ENCODE measurements around the gene ZBBX.

Gene ZBBX

GRCh38 chr3:167306319-167306718 is 73.8 kb downstream of the ZBBX start:
- DNase-seq: no peak

GRCh38 chr3:167305340-167305890 is 74.7 kb downstream of the ZBBX start:
- no peak for DNase-seq

DNA sequence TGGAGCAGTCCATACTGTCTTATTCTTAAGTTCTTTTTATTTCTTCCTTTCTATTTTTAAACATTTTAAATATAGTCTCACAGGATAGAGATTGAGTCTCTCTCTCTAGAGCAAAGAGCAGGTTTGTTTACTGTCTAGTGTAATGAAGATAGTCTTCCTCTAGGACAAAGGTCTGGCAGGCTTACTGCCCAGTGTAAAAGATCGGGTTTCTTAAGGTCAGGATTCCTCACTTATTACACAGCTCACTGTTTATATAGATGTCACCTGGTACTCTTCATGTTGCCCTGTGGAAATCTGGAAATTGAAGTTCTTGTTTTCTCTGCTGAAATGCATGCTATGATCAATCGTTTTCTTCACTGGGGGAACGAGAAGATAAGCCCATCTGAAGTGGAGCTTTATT is 76.0 kb downstream of the ZBBX start:
- DNase-seq: no peak

DNA sequence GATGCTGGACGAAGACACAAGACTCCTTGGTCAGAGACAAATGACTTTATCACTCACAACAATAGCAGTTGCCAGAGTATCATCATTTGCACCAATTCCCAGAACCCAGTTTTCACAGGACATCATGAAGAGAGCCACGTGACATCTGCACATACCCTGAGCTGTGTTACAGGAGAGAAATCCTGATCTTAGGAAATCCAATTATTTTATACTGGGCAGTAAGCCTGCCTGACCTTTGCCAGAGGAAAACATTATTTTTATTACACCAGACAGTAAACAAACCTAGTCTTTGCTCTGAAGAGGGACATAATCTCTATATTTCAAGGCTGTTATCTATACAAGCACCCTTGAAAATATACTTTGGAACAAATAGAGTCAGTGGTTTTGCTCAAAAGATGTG is 77.4 kb downstream of the ZBBX start:
- DNase-seq: no peak

DNA sequence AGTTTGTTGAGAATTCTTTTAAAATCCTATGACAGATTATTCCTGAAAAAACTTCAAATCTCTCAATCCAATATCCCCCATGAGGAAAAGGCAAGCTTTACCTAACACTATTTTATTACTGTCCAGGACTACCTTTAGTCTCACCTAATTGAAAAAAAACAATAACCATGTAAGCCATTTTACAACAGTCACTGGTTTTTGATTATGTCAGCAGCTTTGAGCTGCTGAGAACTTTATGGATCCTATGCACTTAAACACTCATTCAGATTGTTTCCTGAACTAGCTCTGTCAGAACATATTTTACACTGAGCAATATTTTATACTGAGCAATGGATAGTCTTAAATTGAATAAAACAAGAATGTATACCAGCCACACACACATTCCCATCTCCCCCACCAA is 79.9 kb downstream of the ZBBX start:
- no peak for DNase-seq

DNA sequence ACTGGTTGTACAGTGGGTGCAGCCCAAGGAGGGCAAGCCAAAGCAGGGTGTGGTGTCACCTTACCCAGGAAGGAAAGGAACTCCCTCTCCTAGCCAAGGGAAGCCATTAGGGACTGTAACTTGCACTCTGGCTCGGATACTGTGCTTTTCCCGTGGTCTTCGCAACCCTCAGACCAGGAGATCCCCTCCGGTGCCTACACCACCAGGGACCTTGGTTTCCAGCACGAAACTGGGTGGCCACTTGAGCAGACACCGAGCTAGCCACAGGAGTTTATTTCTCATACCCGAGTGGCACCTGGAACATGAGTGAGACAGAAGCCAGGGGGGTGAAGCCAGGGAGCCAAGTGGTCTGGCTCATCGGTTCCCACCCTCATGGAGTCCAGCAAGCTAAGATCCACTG is 90.7 kb downstream of the ZBBX start:
- no peak for DNase-seq

- DNase-seq: no peak
Observed at GRCh38 chr3:167288737-167289136, 91.4 kb downstream of the ZBBX start.

DNA sequence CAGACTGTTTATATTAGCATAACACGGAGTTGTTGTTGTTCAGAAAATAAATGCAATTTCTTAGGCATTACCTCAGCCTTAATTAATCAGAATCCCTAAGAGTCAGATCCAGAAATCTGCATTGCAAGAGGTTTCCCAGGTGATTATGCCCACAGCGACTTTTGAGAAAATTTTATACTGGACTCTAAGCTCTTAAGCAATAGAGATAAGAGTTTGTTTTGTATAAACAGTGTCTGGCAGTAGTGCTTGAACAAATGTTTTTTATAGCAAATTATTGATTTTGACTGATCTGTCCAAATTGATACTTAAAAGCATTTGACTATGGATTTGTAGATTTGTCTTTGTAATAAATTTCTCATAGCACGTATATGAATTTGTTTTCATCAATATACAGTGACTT is 92.8 kb downstream of the ZBBX start:
- DNase-seq: no peak

DNA sequence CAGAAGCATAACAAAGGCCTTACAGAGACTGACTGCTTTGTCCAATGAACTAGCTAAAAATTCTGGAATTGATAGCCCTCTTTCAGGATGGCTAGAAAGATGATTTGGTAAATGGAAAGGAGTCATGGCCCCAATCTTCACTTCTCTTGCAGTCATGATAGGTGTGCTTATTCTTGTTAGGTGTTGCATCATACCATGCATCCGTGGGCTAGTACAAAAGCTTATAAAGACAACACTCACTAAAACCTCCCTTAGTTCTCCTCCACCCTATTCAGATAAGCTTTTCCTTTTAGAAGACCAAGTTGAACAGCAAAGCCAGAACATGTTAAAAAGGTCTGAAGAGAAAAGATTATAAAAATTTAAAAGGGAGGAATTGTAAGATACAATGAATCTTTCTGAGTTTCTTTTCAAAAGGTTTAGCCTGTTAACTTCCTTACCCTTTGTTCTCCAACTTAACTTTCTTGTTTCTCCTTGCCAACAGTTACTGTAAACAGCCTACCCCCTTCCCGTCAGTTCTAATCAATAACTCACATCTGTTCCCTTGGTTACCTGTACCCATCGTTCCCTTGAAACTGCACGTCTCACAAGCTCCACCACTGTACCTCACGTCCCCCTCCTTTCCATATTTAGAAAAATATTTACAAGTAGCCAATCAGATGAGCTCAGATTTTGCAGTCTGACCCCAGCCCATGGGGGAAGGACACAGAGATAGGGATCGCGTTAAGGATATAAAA is 105.8 kb downstream of the ZBBX start:
- no peak for DNase-seq

DNA sequence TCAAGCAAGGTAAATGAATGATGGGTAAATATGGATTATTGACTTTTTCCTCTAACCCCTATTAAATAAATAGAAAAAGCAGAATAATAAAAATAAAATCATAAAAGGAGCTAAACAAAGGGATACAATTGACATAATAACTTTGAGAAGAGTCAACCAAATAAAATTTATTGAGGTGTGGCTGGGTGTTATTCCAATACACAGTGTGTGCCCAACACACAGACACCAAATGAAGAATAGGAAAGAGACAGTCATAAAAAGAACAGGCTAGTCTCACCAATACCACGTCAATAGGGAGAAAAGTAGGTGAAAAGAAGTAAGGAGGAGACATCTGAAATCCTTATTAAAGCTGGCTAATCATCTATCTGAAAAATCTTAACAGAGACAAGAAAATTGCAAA is 127.1 kb downstream of the ZBBX start:
- no peak for DNase-seq

DNA sequence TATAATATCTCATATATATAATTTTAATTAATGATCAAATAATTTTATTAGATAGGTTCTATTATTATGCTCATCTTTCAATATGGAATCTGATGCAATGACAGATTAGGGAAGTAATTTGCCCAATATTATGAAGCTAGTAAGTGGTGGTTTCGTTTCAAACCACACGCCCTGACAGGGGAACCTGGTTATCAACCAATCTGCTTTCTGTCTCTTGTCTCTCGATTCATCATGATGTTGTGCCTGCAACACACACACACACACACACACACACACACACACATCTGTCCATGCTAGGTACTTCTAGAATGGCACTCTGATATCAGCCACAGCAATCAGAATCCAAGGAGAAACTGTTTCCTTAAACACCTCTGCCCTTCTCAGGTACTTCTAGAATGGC is 128.4 kb downstream of the ZBBX start:
- no peak for DNase-seq

GRCh38 chr3:167246252-167246651 is 133.8 kb downstream of the ZBBX start:
- no peak for DNase-seq

DNA sequence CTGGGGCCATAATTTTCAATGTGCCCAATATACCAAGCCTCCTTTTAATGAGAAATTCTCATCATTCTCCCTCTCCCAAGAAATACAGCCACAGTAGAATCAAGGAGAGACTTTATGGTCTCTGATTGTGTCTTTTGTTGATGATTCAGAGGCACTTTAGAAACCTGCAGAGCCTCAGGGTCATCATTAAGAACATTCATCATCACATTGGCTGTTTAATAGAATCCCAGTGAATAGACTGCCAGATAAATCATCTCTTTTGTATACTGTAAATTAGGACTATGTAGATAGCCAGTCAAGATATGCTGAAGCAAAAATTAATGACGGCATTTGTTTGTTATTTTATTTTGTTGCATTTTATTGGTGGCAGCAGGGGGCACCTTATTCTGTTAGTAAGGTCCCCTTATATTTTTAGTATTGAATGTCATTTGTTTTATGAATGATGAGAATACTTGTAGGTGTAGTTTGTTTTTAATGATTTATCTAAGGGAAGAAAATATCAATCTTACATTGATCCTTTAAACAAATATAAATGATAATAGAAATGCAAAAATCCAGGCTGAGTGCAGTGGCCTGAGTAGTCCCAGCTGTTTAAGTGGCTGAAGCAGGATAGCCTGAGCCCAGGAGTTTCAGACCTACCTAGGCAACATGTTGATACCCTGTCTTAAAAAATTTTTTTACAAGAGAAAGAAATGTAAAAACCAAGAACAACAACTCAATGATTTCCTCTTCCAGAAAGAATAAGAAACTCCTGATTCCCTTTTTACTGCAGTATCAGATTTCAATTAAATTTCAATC is 138.8 kb downstream of the ZBBX start:
- no peak for DNase-seq

DNA sequence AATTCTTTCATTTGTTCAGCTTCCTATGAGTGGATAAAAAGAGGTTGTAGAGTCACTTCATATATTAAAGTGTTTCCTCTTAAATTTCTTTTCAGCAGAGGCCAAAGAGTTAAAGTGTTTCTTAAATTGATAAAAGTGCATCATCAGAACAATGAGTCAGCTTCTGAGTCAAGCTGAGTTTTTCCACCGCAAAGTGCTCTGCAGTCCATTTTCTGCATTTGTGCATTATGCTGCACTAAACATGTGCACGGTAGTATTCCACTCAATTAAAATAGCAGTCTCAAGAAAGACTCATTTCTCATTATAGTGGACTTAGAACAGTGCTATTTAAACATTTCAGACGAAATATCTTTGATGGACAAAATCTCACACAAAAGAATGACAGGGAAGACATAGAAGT is 152.0 kb downstream of the ZBBX start:
- no peak for DNase-seq

DNA sequence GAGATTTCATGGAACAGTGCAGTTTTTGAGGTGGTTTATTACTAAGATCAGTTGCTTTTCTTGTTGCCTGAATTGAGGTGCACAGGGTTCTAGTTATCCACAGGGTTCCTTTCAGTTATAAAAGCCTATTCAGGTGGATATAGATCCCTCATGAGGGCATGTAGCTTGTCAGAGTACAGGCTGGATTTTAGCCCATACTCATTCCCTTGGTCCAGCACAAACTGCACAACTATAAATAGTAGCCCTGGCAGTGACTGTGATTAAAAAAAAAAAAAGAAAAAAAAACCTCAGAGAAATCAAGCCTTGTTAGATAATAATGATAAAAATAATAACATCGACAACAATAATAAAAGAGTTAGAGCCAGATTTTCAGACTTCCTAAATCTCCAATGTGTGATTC is 154.3 kb downstream of the ZBBX start:
- no peak for DNase-seq

DNA sequence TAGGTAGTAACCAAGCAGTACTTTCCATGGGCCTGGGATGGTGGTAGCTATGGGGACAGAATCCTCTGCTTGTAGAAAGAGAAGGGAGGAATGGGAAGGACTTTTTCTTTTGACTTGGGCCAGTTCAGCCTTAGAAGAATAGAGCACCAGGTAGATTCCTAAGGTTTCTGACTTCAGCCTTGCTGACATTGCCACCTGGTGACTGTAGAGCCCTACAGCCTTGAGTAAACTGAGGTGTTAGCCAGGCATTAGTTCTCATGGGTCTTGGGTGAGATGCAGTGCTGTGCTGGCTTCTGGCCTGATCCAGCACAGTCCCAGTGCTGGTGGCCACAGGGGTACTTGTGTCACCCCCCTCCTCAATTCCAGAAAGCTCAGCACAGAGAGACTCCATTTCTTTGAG is 171.1 kb downstream of the ZBBX start:
- no peak for DNase-seq

GRCh38 chr3:167203062-167203461 is 177.0 kb downstream of the ZBBX start:
- DNase-seq: no peak

DNA sequence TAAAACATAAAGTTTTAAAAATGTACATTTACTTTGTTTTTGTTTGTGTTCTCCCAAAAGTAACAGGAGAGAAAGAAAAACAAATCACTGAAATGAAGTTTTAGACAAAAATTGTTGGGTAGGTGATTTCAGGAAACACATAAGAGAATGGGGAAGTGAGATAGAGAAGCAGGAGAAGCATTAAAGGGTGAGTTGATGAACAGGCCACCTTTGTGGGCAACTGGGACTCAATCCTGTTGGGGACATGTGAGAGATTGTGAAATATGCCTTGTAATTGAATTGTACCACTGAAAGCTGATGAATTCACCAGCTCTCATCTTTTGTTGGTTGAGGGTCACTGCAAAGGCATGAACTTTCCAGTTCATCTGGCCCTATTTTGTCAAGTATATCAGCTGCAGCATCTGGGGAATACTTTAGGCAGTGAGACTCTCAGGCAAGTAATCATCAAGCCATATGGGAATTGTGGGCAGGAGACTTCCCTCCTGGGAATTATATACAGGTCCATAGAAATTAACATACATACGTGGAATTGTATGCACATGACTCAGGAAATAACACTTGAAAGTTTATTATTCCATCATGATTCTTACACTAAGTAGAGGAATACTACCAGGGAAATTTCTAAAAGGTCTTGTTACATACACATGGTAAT is 181.0 kb downstream of the ZBBX start:
- no peak for DNase-seq
